HG02840 (cell line): ENCODE measurements around the gene PGAM2.

Experiments
- ATAC-seq: cut with Tn5 transposase; IDR thresholded peaks from one replicate; pipeline ENCODE4 v1.9.1; 2021; ENCODE audit warnings: mild to moderate bottlenecking, moderate library complexity, moderate number of reproducible peaks; ENCODE audit not compliant: unreplicated experiment, low FRiP score

The PGAM2 gene

GRCh38 chr7:44067064-44067951 is 1.9 kb upstream of the PGAM2 start:
- no peak for ATAC-seq

- ATAC-seq, result no peak
Measured at GRCh38 chr7:44066494-44067063, 1.2 kb upstream of the PGAM2 start.

- no peak for ATAC-seq
Measured at GRCh38 chr7:44066111-44066460, 719 bp upstream of the PGAM2 start.

DNA sequence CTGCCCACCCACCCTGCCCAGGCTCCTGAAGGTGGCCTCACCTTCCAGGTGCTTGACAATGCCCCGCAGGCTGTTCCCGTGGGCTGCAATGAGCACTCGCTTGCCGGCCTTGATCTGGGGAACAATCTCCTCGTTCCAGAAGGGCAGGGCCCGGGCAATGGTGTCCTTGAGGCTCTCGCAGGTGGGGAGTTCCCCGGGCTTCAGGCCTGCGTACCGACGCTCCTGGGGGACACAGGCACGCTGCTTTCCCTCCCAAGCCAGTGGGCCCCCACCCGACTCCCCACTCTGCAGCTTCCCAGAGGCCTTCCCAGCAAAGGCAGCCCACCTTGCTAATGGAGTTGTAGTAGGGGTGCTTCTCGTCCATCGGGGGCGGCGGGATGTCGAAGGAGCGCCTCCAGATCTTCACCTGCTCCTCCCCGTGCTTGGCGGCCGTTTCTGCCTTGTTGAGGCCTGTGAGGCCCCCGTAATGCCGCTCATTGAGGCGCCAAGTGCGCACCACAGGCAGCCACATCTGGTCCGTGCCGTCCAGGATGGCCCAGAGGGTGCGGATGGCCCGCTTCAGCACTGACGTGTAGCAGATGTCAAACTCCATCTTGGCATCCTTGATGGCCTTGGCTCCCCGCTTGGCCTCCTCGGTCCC is 456 bp downstream of the PGAM2 start:
- no peak for ATAC-seq

DNA sequence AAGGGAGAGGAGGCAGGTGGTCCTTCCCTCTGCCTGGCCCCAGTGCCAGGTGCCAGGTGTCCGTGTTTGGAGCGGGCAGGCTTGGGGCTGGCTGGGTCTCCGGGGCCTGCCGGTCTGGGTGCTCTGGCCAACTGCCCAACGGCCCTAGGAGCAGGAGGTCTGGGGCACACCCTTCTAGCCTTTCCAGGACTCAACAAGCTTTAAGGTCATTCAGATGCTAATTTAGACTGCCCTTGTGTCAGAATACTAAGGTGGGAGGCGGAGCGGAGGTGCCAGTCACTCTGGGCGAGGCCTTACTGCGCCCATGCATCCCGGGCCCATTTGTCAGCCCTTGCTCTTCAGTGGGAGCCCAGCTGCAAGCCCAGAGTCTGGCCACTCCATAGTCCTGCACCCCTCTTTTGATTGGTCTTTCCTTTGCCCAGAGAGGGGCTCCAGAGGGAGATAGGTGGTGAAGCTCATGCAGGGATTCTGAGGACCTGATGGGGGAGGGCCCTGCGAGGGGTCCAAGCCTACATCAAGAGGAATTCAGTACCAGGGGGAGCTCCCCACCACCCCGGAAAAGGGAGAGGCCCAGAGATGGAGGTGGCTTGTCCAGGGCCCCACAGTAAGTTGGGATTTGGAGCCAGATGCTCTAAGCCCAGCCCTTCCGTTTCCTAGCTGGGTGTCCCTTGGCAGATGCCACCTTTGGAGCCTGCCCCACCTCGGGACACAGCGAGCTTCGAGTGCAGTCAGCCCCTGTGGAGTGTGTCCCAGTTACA is 1.3 kb downstream of the PGAM2 start:
- ATAC-seq, result no peak

- no peak for ATAC-seq
Measured at GRCh38 chr7:44063547-44063893, 1.8 kb downstream of the PGAM2 start.

- ATAC-seq, result no peak
Measured at GRCh38 chr7:44062903-44063295, 2.5 kb downstream of the PGAM2 start.

DNA sequence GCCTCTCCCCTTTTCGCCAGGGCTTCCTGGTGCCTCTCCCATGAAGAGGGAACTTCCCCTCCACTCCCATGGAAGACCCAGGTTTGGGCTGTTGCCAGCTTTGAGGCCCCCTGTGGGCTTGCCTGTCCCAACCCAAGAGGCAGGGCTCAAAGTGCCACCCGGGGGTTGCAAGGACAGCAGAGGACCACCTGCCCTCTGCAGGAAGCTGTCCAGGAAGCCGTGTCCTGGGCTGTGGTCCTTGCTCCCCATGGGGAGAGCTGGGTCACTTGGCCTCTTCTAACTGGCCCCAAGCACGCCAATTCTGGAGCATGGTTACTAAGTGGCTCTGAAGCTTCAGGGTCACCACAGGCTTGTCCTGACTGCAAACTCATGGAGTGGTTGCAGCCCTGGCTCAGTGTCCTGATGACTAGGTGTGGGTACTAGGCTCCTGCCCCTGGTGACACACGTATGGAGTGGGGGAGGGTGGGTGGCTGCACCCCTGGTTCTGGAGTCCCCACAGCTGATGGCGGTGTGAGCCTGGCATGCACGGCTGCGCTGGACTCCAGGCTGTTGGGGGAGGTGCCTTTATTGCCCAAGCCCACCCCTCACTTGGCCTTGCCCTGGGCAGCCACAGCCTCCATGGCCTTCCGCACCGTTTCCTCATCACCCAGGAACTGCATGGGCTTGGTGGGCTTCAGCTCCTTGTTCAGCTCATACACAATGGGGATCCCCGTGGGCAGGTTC is 3.0 kb downstream of the PGAM2 start:
- ATAC-seq, result no peak

DNA sequence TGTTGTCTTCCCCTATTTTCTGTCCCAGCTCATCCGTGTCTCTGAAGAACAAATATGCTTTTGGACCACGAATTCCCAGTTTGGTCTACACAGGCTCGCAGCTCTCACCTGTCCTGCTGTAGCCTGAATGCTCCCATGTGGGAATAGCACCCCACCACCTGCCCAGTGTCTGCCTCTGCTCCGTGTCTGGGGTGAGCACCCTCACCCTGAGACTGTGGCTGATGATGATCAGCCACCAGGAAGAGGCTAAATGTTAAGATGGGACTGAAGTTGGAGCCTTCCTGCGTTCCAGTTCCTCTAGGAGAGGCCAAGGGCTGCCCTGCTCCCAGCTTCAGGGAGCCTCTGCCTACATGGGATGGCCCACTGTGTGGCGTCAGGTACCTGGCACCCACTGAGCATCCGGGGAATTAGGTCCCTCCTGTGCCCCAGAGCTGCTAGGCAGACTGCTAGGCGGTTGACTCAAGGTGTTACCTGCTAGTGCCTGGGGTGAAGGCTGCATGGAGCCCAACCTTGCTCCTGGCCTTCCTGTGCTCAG is 3.7 kb downstream of the PGAM2 start:
- no peak for ATAC-seq

DNA sequence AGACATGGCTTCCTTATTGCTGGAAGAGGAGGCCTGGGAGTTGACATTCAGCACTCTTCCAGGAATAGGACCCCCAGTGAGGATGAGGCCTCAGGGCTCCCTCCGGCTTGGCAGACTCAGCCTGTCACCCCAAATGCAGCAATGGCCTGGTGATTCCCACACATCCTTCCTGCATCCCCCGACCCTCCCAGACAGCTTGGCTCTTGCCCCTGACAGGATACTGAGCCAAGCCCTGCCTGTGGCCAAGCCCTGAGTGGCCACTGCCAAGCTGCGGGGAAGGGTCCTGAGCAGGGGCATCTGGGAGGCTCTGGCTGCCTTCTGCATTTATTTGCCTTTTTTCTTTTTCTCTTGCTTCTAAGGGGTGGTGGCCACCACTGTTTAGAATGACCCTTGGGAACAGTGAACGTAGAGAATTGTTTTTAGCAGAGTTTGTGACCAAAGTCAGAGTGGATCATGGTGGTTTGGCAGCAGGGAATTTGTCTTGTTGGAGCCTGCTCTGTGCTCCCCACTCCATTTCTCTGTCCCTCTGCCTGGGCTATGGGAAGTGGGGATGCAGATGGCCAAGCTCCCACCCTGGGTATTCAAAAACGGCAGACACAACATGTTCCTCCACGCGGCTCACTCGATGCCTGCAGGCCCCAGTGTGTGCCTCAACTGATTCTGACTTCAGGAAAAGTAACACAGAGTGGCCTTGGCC is 4.3 kb downstream of the PGAM2 start:
- ATAC-seq, result no peak

DNA sequence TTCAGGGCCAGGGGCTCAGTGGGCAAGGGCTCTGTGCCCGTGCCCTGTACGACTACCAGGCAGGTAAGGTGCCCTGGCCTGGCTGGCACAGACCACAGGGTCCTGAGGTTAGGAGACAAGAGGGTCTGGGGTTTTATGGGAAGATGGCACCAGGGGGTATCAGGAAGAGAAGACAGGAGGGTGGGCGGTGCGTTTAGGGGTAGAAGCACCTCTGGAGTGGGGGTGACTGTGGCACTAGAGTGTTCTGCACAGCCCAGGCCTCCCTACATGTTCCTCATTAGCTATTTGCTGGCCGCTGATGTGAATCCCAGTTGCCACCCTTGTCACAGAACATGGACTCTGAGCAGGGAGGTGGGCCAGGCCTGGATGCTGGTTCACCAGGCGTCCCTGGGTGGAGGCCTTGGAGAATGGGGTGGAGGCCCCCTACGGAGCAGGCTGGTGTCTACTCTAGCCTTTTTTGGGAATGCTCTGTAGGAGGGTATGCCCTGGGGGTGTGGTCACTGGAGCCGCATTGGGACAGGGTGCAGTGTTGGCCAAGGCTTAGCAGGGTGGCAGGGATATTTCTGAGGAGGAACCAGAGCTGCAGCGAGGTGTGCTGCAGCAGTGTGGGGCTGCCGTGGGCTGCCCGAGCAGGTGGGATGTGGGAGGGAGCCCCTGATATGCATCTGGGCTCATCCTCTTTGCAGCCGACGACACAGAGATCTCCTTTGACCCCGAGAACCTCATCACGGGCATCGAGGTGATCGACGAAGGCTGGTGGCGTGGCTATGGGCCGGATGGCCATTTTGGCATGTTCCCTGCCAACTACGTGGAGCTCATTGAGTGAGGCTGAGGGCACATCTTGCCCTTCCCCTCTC is 5.0 kb downstream of the PGAM2 start:
- no peak for ATAC-seq

GRCh38 chr7:44059219-44060090 is 5.9 kb downstream of the PGAM2 start:
- ATAC-seq, result no peak

GRCh38 chr7:44058759-44059218 is 6.6 kb downstream of the PGAM2 start:
- ATAC-seq, result no peak

DNA sequence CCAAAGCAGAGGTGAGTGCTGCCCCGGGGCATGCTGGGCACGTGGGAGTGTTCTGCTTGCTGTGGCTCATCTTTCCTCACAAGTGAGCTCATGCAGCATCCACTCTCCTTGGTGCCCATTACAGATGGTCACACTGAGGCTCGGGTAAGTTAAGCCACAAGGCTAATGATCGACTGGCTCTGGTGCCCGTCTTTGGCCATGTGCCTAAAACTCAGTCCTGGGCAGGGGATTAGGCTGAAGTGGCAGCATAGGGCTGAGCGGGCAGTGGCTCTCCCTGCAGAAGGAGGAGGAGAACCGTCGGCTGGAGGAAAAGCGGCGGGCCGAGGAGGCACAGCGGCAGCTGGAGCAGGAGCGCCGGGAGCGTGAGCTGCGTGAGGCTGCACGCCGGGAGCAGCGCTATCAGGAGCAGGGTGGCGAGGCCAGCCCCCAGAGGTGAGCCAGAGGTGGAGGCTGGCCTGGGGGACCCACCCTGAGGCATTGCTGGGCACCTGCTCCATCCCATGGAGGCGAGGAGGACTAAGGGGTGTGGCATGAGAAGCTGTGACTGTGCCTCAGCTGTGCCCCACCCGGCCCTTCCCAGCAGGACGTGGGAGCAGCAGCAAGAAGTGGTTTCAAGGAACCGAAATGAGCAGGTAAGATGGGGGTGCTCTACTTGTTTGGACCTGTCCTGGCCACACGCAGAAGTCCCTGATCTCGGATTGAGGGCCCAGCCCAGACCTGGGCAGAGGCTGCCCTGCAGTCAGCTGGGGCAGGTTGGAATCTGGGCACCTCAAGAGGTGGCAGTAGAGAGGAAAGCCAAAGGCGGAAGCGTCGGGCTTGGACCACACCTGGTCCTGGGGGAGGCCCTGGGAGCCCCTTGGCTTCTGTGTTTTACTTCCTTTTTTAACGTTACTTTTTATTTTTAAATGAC is 7.3 kb downstream of the PGAM2 start:
- no peak for ATAC-seq

GRCh38 chr7:44057181-44057848 is 8.1 kb downstream of the PGAM2 start:
- no peak for ATAC-seq

DNA sequence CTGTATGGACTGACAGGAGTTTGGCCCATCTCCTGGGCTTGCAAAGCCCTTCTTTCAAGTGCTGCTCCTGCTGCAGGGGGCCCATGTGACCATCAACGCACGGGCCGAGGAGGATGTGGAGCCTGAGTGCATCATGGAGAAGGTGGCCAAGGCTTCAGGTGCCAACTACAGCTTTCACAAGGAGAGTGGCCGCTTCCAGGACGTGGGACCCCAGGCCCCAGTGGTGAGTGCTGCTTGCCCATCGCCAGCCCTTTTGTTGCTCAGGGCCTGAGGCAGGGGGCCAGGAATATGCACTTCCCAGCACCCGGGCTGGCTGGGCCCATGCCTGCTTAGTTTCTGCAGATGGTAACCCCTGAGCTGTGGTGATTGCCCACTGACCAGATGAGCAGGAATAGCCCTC is 8.7 kb downstream of the PGAM2 start:
- ATAC-seq, result no peak
